ENCODE measurements around the gene GRIP2. TPM values are rescaled to one million over a fixed set of nuclear protein-coding genes. Genes with fewer than 3 reads are reported as not detected.

GRIP2 gene
- total and polyA plus RNA-seq, 2 experiments from 2014 or later: 0.73 to 2.4 TPM

DNA sequence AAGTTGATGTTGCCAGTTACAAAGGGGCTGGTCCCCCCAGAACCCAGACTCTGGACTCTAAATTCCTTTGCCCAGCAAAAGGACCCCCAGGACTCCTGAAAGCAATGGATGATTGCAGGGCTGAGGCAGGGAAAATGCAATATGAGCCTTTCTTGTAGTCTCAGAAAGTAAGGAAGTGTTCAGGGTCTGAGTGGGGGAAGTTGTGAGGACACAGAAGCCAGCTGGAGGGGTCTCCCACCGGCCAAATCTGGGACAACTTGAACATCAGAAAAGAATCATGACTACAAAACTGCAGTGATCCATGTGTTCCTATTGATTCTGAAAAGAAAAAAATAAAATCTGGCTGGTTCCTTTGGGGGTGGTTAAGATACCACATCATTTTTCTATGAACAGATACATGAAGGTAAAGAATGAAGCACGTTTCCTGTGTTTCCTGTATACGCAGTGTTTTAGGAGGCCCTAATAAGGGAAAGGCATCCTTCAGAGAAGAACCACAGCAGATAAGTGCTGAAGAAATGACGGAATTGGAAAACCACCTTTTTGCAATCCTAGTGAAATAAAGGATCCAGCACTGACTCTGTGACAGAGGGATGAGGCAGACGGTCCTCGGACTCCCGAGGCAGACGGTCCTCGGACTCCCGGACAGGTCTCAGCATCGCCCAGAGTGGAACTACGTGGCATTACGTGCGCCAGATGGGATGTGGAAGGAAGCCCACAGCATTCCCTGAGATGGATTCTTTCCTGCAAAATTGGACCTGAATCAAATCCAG is 22.2 kb upstream of the GRIP2 start:
- H3K9me2 ChIP-seq (replicated peaks; ENCODE audit: insufficient read depth): no peaks in the 10 kb centered on the region
- WGBS (ENCODE audit: low lambda C conversion rate, missing lambda C conversion rate): 85% methylated on average over 14 of the region's 14 CpGs

GRCh38 chr3:14561051-14561960 is 21.2 kb upstream of the GRIP2 start:
- TF ChIP-seq EZH2phosphoT487 (IDR thresholded peaks at IDR 0.05; ENCODE audit: low read depth, severe bottlenecking, unreplicated experiment) (no peak), EZH2 (IDR thresholded peaks at IDR 0.05; ENCODE audit: borderline replicate concordance) (no peak)
- TF ChIP-seq, protein P1, sequence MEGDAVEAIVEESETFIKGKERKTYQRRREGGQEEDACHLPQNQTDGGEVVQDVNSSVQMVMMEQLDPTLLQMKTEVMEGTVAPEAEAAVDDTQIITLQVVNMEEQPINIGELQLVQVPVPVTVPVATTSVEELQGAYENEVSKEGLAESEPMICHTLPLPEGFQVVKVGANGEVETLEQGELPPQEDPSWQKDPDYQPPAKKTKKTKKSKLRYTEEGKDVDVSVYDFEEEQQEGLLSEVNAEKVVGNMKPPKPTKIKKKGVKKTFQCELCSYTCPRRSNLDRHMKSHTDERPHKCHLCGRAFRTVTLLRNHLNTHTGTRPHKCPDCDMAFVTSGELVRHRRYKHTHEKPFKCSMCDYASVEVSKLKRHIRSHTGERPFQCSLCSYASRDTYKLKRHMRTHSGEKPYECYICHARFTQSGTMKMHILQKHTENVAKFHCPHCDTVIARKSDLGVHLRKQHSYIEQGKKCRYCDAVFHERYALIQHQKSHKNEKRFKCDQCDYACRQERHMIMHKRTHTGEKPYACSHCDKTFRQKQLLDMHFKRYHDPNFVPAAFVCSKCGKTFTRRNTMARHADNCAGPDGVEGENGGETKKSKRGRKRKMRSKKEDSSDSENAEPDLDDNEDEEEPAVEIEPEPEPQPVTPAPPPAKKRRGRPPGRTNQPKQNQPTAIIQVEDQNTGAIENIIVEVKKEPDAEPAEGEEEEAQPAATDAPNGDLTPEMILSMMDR (IDR thresholded peaks at IDR 0.05; ENCODE audit: poor library complexity): no peak
- Histone ChIP-seq H3K27me3 (no peaks in the 10 kb centered on the region), H3K27ac (no peak overlapping the region), H3K9me3 (ENCODE audit: low read depth) (no peaks in the 10 kb centered on the region), H3K4me1 (ENCODE audit: insufficient read depth) (peaks cover 5% of the 10 kb centered on the region), H3K36me3 (replicated peaks; ENCODE audit: insufficient read depth, low read depth) (no peaks in the 10 kb centered on the region), H3K79me2 (no peaks in the 10 kb centered on the region), H3K4me2 (no peak overlapping the region), H4K20me1 (ENCODE audit: insufficient read depth, poor library complexity, severe bottlenecking) (no peaks in the 10 kb centered on the region), H3K4me3 (no peak overlapping the region), H2AFZ (no peak overlapping the region), H3K9me2 (replicated peaks; ENCODE audit: insufficient read depth) (no peaks in the 10 kb centered on the region)
- WGBS (ENCODE audit: low lambda C conversion rate, missing lambda C conversion rate): 70% methylated on average over 8 of the region's 8 CpGs
- no peak for DNase-seq (ENCODE audit: low spot score)

More for the DNA sequence above, 22.2 kb upstream of the GRIP2 start:
- Histone ChIP-seq H2AFZ (no peak overlapping the region), H3K36me3 (replicated peaks; ENCODE audit: insufficient read depth, low read depth) (no peaks in the 10 kb centered on the region), H3K79me2 (no peaks in the 10 kb centered on the region), H3K27me3 (no peaks in the 10 kb centered on the region), H4K20me1 (ENCODE audit: insufficient read depth, poor library complexity, severe bottlenecking) (no peaks in the 10 kb centered on the region), H3K27ac (no peak overlapping the region), H3K4me1 (ENCODE audit: insufficient read depth) (peaks cover 5% of the 10 kb centered on the region), H3K4me3 (no peak overlapping the region), H3K9me3 (ENCODE audit: low read depth) (no peaks in the 10 kb centered on the region), H3K4me2 (no peak overlapping the region)
- TF ChIP-seq, protein P1 (IDR thresholded peaks at IDR 0.05; ENCODE audit: poor library complexity): no peak
- no peak for TF ChIP-seq EZH2phosphoT487 (IDR thresholded peaks at IDR 0.05; ENCODE audit: low read depth, severe bottlenecking, unreplicated experiment)
- no peak for TF ChIP-seq EZH2 (IDR thresholded peaks at IDR 0.05; ENCODE audit: borderline replicate concordance)
- no peak for DNase-seq (ENCODE audit: low spot score)

- Histone ChIP-seq H3K27ac (no peak overlapping the region), H3K4me1 (ENCODE audit: insufficient read depth) (peaks cover 5% of the 10 kb centered on the region), H4K20me1 (ENCODE audit: insufficient read depth, poor library complexity, severe bottlenecking) (no peaks in the 10 kb centered on the region), H3K9me3 (ENCODE audit: low read depth) (no peaks in the 10 kb centered on the region), H3K36me3 (replicated peaks; ENCODE audit: insufficient read depth, low read depth) (no peaks in the 10 kb centered on the region), H2AFZ (no peak overlapping the region), H3K9me2 (replicated peaks; ENCODE audit: insufficient read depth) (no peaks in the 10 kb centered on the region), H3K79me2 (no peaks in the 10 kb centered on the region), H3K4me3 (no peak overlapping the region), H3K27me3 (no peaks in the 10 kb centered on the region), H3K4me2 (no peak overlapping the region)
- TF ChIP-seq, protein P1 (IDR thresholded peaks at IDR 0.05; ENCODE audit: poor library complexity): no peak
- TF ChIP-seq EZH2 (IDR thresholded peaks at IDR 0.05; ENCODE audit: borderline replicate concordance): no peak
- TF ChIP-seq EZH2phosphoT487 (IDR thresholded peaks at IDR 0.05; ENCODE audit: low read depth, severe bottlenecking, unreplicated experiment): no peak
- 93% methylated on average over 4 of the region's 4 CpGs for WGBS (ENCODE audit: low lambda C conversion rate, missing lambda C conversion rate)
- DNase-seq (ENCODE audit: low spot score): no peak
Observed at GRCh38 chr3:14560110-14560509, 20.0 kb upstream of the GRIP2 start.

Data from hepatocyte (in vitro differentiated cells).